Hepatocyte (in vitro differentiated cells): ENCODE results near the gene PKNOX1. TPM values are rescaled to one million over a fixed set of nuclear protein-coding genes. Genes with fewer than 3 reads are reported as not detected.
A peak's percentile ranks its signal among the peaks of the same experiment; 100 is the strongest.
"Not testable (repeated sequence)": the region's sequence is repeated elsewhere in the genome, so short reads cannot be mapped to it uniquely, and the experiment has no call there.

Source experiments
- DNase-seq: peaks from one replicate; pipeline ENCODE4 v3.0.0-alpha.2; 2016; ENCODE audit warnings: low spot score
- H2AFZ ChIP-seq: fragments of 200-600 bp; sonication (generic); 2 replicates; pipeline ENCODE4 v1.6.0; 2016; ENCODE audit warnings: antibody characterized with exemption, mild to moderate bottlenecking
- H3K27ac ChIP-seq: fragments of 200-600 bp; sonication (generic); 2 replicates; pipeline ENCODE4 v1.5.1; 2016; ENCODE audit warnings: mild to moderate bottlenecking
- H3K27me3 ChIP-seq: fragments of 200-600 bp; sonication (generic); 2 replicates; pipeline ENCODE4 v1.6.1; 2016
- H3K36me3 ChIP-seq: fragments of 200-600 bp; sonication (generic); replicated peaks from 2 replicates; pipeline ENCODE4 v1.5.1; 2016; ENCODE audit warnings: low read depth; ENCODE audit not compliant: insufficient read depth
- H3K4me1 ChIP-seq: fragments of 200-600 bp; sonication (generic); 2 replicates; pipeline ENCODE4 v1.5.1; 2016; ENCODE audit warnings: mild to moderate bottlenecking, moderate library complexity; ENCODE audit not compliant: insufficient read depth
- H3K4me2 ChIP-seq: fragments of 200-600 bp; sonication (generic); 2 replicates; pipeline ENCODE4 v1.6.0; 2016
- H3K4me3 ChIP-seq: fragments of 200-600 bp; sonication (generic); 2 replicates; pipeline ENCODE4 v1.5.1; 2016; ENCODE audit warnings: mild to moderate bottlenecking
- H3K79me2 ChIP-seq: fragments of 200-600 bp; sonication (generic); 2 replicates; pipeline ENCODE4 v1.6.0; 2017; ENCODE audit warnings: mild to moderate bottlenecking
- H3K9me2 ChIP-seq: fragments of 200-600 bp; sonication (generic); replicated peaks from 2 replicates; pipeline ENCODE4 v1.6.0; 2017; ENCODE audit warnings: mild to moderate bottlenecking; ENCODE audit not compliant: insufficient read depth
- H3K9me3 ChIP-seq: fragments of 200-600 bp; sonication (generic); 2 replicates; pipeline ENCODE4 v1.5.1; 2016; ENCODE audit warnings: low read depth, mild to moderate bottlenecking
- H4K20me1 ChIP-seq: fragments of 200-600 bp; sonication (generic); 2 replicates; pipeline ENCODE4 v1.6.0; 2016; ENCODE audit warnings: mild to moderate bottlenecking; ENCODE audit not compliant: insufficient read depth, poor library complexity, severe bottlenecking
- CTCF ChIP-seq: fragments of 200-600 bp; sonication (generic); IDR thresholded peaks from 2 replicates; pipeline ENCODE4 v1.5.1; 2016; ENCODE audit warnings: antibody characterized with exemption, mild to moderate bottlenecking; ENCODE audit not compliant: poor library complexity
- EZH2 ChIP-seq: fragments of 200-600 bp; sonication (generic); IDR thresholded peaks from 2 replicates; pipeline ENCODE4 v1.6.1; 2016; ENCODE audit warnings: antibody characterized with exemption, mild to moderate bottlenecking, borderline replicate concordance
- EZH2phosphoT487 ChIP-seq: fragments of 200-600 bp; sonication (generic); IDR thresholded peaks from one replicate; pipeline ENCODE4 v1.6.1; 2018; ENCODE audit warnings: antibody characterized with exemption, mild to moderate bottlenecking, low read depth, moderate library complexity; ENCODE audit not compliant: unreplicated experiment, severe bottlenecking
- WGBS: methylation state at CpG from one replicate; pipeline ENCODE4 v1.1.6; 2016; ENCODE audit warnings: low lambda C conversion rate; ENCODE audit errors: missing lambda C conversion rate; 5-methylcytosine and 5-hydroxymethylcytosine counted together
- polyA plus RNA-seq: library from polyadenylated mRNA; unstranded; fragments of >200 nt; fragmentation: Nextera tagmentation; extraction: Ambion mirVana; gene quantifications from 2 replicates; pipeline ENCODE4 v1.2.1, GENCODE V29; 2016
- total RNA-seq: library from RNA; depleted of rRNA; stranded (reverse); fragments of >200 nt; gene quantifications from 2 replicates; pipeline ENCODE4 v1.2.3, GENCODE V29; 2014

PKNOX1 gene
- total RNA-seq (13.4 and 13.6 TPM in 2 replicates), polyA plus RNA-seq (11.0 and 21.6 TPM in 2 replicates)

GRCh38 chr21:42973991-42974831 is at the start of gene PKNOX1:
PKNOX1 (plus strand) TSS chr21:42974562; CDS start chr21:43004382, 29,820 bp downstream.
- no peak for TF ChIP-seq EZH2phosphoT487
- no peak for TF ChIP-seq EZH2
- TF ChIP-seq CTCF = no peak
- no peaks in the 10 kb centered on the region for H3K36me3 ChIP-seq
- DNase-seq = peak; percentile 100
- H3K27ac ChIP-seq = peak within 1 kb of the TSS; percentile 100
- H4K20me1 ChIP-seq = no peaks in the 10 kb centered on the region
- peak within 1 kb of the TSS; percentile 97 for H3K4me3 ChIP-seq
- no peaks in the 10 kb centered on the region for H3K9me3 ChIP-seq
- H3K79me2 ChIP-seq = peaks cover 38% of the 10 kb centered on the region
- H3K4me2 ChIP-seq = peak within 1 kb of the TSS; percentile 97
- WGBS = under 1% methylated on average over 25 of the region's 106 CpGs
- peaks cover 25% of the 10 kb centered on the region for H3K4me1 ChIP-seq
- H2AFZ ChIP-seq = peak within 1 kb of the TSS; percentile 79
- H3K9me2 ChIP-seq = no peaks in the 10 kb centered on the region
- no peaks in the 10 kb centered on the region for H3K27me3 ChIP-seq

GRCh38 chr21:42925114-42925926 is 49.0 kb upstream of the PKNOX1 start, which contains the start of gene ERVH48-1:
ERVH48-1 (minus strand) TSS chr21:42925630; CDS start chr21:42919006, 6,624 bp downstream.
- no peak within 1 kb of the TSS for H3K27ac ChIP-seq
- no peaks in the 10 kb centered on the region for H3K79me2 ChIP-seq
- WGBS = 75% methylated on average over 29 of the region's 29 CpGs
- peak within 1 kb of the TSS; percentile 29 for H2AFZ ChIP-seq
- no peak within 1 kb of the TSS for H3K4me3 ChIP-seq
- TF ChIP-seq EZH2phosphoT487 (no peak), CTCF (no peak), EZH2 (no peak)
- H3K9me2 ChIP-seq = no peaks in the 10 kb centered on the region
- H3K9me3 ChIP-seq = no peaks in the 10 kb centered on the region
- no peaks in the 10 kb centered on the region for H3K36me3 ChIP-seq
- peak; percentile 55 for DNase-seq
- no peaks in the 10 kb centered on the region for H3K27me3 ChIP-seq
- peak within 1 kb of the TSS; percentile 53 for H3K4me2 ChIP-seq
- H4K20me1 ChIP-seq = no peaks in the 10 kb centered on the region
- H3K4me1 ChIP-seq = peaks cover 6% of the 10 kb centered on the region

- DNase-seq, H3K4me3 ChIP-seq, H3K36me3 ChIP-seq, H3K27me3 ChIP-seq, H3K27ac ChIP-seq, H3K9me3 ChIP-seq, H4K20me1 ChIP-seq, H3K9me2 ChIP-seq, H3K79me2 ChIP-seq, H2AFZ ChIP-seq, H3K4me2 ChIP-seq: not testable (repeated sequence)
- WGBS = 91% methylated on average over 23 of the region's 23 CpGs
- peaks cover 10% of the 10 kb centered on the region for H3K4me1 ChIP-seq
Observed at GRCh38 chr21:42927474-42928200, 46.7 kb upstream of the PKNOX1 start.
